Suprapubic skin (tissue), 4 donors: ENCODE measurements around the gene ZNF664. TPM values are rescaled to one million over a fixed set of nuclear protein-coding genes. Genes with fewer than 3 reads are reported as not detected.

Experiments used
- DNase-seq, 2 donors: peaks; one replicate each; pipeline ENCODE4 v3.0.0-alpha.2; 2019; ENCODE audit warnings: low spot score in 2 of 2
- H3K27ac ChIP-seq: fragments of 200-600 bp; sonication (generic); one replicate; pipeline ENCODE4 v1.5.1; 2019
- H3K27me3 ChIP-seq: fragments of 200-600 bp; sonication (generic); one replicate; pipeline ENCODE4 v1.5.1; 2019
- H3K36me3 ChIP-seq: fragments of 200-600 bp; sonication (generic); one replicate; pipeline ENCODE4 v1.5.1; 2019
- H3K4me1 ChIP-seq: fragments of 200-600 bp; sonication (generic); one replicate; pipeline ENCODE4 v1.5.1; 2019
- H3K4me3 ChIP-seq: fragments of 200-600 bp; sonication (generic); one replicate; pipeline ENCODE4 v1.5.1; 2019; ENCODE audit warnings: mild to moderate bottlenecking
- H3K9me3 ChIP-seq: fragments of 200-600 bp; sonication (generic); one replicate; pipeline ENCODE4 v1.5.1; 2019
- CTCF ChIP-seq, 2 donors: fragments of 200-600 bp in 1 of 2; fragments of 450-650 bp in 1 of 2; sonication (generic) in 1 of 2; IDR thresholded peaks; one replicate each; pipeline ENCODE4 v1.5.1; 2016 to 2019; ENCODE audit warnings: antibody characterized with exemption in 2 of 2, mild to moderate bottlenecking in 1 of 2, moderate library complexity in 1 of 2
- EP300 ChIP-seq: sonication (generic); formaldehyde crosslinking; IDR thresholded peaks from one replicate; pipeline ENCODE4 v1.6.1; 2017; ENCODE audit warnings: antibody characterized with exemption
- POLR2A ChIP-seq, 2 donors: fragments of 450-650 bp; IDR thresholded peaks; one replicate each; pipeline ENCODE4 v1.6.1; 2017; ENCODE audit warnings: antibody characterized with exemption in 2 of 2, mild to moderate bottlenecking in 2 of 2, moderate library complexity in 2 of 2
- POLR2AphosphoS5 ChIP-seq, 3 donors: sonication (generic); formaldehyde crosslinking; IDR thresholded peaks; one replicate each; pipeline ENCODE4 v1.6.1; 2017; ENCODE audit warnings: antibody characterized with exemption in 3 of 3
- WGBS: methylation state at CpG from one replicate; pipeline ENCODE4 v1.1.5; 2018; 5-methylcytosine and 5-hydroxymethylcytosine counted together
- total RNA-seq, 4 donors: library from RNA; depleted of rRNA; stranded (reverse); fragments of >200 nt; gene quantifications; one replicate each; pipeline ENCODE4 v1.1.0, GENCODE V29; 2016

Gene ZNF664
- total RNA-seq, 4 donors from 2014 or later, result 29.6 to 39.6 (median 32.8) TPM

GRCh38 chr12:123998344-123998990 is 25.5 kb downstream of the ZNF664 start:
- H3K9me3 ChIP-seq, result no peaks in the 10 kb centered on the region
- peaks cover 17% of the 10 kb centered on the region for H3K4me1 ChIP-seq
- DNase-seq, result no peak
- no peaks in the 10 kb centered on the region for H3K27me3 ChIP-seq
- 88% methylated on average over 2 of the region's 2 CpGs for WGBS
- H3K4me3 ChIP-seq, result no peak overlapping the region
- H3K36me3 ChIP-seq, result peaks cover 6% of the 10 kb centered on the region
- no peak for TF ChIP-seq CTCF (IDR thresholded peaks at IDR 0.05)
- no peak overlapping the region for H3K27ac ChIP-seq

- H3K27ac ChIP-seq, result no peak overlapping the region
- peaks cover 17% of the 10 kb centered on the region for H3K4me1 ChIP-seq
- no peak for DNase-seq
- H3K9me3 ChIP-seq, result no peaks in the 10 kb centered on the region
- TF ChIP-seq POLR2A (IDR thresholded peaks at IDR 0.05) (no peak), CTCF (IDR thresholded peaks at IDR 0.05) (no peak), EP300 (no peak), POLR2AphosphoS5 (IDR thresholded peaks at IDR 0.05) (no peak)
- H3K36me3 ChIP-seq, result peaks cover 7% of the 10 kb centered on the region
- no peak overlapping the region for H3K4me3 ChIP-seq
- no peaks in the 10 kb centered on the region for H3K27me3 ChIP-seq
- 91% methylated on average over 2 of the region's 2 CpGs for WGBS
Observed at GRCh38 chr12:123998991-123999359, 26.0 kb downstream of the ZNF664 start.

- no peaks in the 10 kb centered on the region for H3K27me3 ChIP-seq
- no peak overlapping the region for H3K4me3 ChIP-seq
- no peak overlapping the region for H3K27ac ChIP-seq
- no peaks in the 10 kb centered on the region for H3K9me3 ChIP-seq
- WGBS, result 91% methylated on average over 5 of the region's 5 CpGs
- DNase-seq, result no peak
- H3K4me1 ChIP-seq, result peaks cover 14% of the 10 kb centered on the region
- peaks cover 15% of the 10 kb centered on the region for H3K36me3 ChIP-seq
- no peak for TF ChIP-seq POLR2AphosphoS5 (IDR thresholded peaks at IDR 0.05)
- TF ChIP-seq EP300, result no peak
- TF ChIP-seq POLR2A (IDR thresholded peaks at IDR 0.05), result no peak
- TF ChIP-seq CTCF (IDR thresholded peaks at IDR 0.05), result no peak
Observed at GRCh38 chr12:124000111-124000510, 27.1 kb downstream of the ZNF664 start.

- Histone ChIP-seq H3K4me3 (no peak overlapping the region), H3K9me3 (no peaks in the 10 kb centered on the region), H3K27me3 (no peaks in the 10 kb centered on the region), H3K4me1 (peaks cover 7% of the 10 kb centered on the region), H3K27ac (no peak overlapping the region), H3K36me3 (peaks cover 15% of the 10 kb centered on the region)
- TF ChIP-seq EP300 (no peak), CTCF (IDR thresholded peaks at IDR 0.05) (no peak), POLR2AphosphoS5 (IDR thresholded peaks at IDR 0.05) (no peak), POLR2A (IDR thresholded peaks at IDR 0.05) (no peak)
- DNase-seq, result no peak
- 88% methylated on average over 7 of the region's 7 CpGs for WGBS
Observed at GRCh38 chr12:124001343-124001742, 28.3 kb downstream of the ZNF664 start.

GRCh38 chr12:124002021-124002644 is 29.1 kb downstream of the ZNF664 start:
- DNase-seq, result no peak
- TF ChIP-seq EP300 (no peak), POLR2A (IDR thresholded peaks at IDR 0.05) (no peak), POLR2AphosphoS5 (IDR thresholded peaks at IDR 0.05) (no peak), CTCF (IDR thresholded peaks at IDR 0.05) (no peak)

More at GRCh38 chr12:124002021-124002644, 29.1 kb downstream of the ZNF664 start:
- Histone ChIP-seq H3K4me1 (peaks cover 7% of the 10 kb centered on the region), H3K27me3 (no peaks in the 10 kb centered on the region), H3K27ac (no peak overlapping the region), H3K4me3 (no peak overlapping the region), H3K9me3 (no peaks in the 10 kb centered on the region), H3K36me3 (peaks cover 15% of the 10 kb centered on the region)
- WGBS, result 92% methylated on average over 6 of the region's 6 CpGs
